ENCODE data around the gene FBXW8.

The FBXW8 gene

DNA sequence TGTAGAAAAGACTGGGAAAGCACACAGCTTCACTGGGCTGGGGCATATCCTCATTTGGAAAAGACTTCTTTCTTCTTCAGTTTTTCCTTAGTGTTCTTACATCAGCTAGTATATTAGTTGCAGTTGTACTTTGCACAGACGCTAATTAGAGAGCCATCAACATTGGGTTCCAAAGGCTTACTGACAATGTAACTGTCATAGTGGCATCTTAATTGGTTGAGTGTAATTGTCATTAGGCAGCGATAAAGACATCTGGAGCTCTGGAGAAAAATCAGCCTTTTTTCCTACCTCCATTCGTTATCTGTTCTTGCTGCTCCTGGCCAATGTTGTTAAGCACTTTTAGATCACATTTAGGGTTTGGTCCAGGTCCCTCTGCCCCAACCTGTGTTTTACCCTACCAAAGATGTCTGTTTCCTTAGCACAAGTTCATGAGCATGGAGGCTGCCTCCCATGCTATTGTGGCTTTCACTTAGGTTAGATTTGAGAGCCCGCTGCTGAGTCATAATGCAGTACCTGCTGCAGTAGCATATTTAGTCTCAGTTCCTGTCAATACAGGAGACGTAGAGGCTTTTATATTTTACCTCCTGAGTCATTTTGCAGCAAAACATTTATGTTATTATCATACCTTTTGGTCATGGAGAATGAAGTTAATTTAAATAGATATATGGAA, 49.2 kb downstream of the FBXW8 start:
- no peak for DNase-seq

DNA sequence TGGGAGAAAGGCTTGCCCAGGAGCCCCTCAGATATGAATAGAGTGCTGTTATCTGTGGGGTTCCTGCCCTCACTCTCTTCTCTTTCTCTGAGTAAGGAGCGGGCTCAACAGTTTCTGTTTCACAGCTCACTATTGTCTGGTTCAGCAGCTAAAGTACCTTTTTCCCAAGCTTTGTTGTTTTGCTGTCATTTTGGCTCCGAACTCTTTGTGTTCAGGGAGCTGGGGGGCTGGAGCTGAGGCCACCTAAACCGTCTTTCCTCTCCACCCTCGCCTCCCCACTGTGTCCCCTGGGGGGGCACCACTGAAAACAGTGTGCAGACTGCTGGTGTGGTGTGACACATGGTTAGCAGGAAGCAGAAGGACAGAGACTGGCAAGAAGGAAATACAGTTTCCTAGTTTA, 51.4 kb downstream of the FBXW8 start:
- no peak for DNase-seq

DNA sequence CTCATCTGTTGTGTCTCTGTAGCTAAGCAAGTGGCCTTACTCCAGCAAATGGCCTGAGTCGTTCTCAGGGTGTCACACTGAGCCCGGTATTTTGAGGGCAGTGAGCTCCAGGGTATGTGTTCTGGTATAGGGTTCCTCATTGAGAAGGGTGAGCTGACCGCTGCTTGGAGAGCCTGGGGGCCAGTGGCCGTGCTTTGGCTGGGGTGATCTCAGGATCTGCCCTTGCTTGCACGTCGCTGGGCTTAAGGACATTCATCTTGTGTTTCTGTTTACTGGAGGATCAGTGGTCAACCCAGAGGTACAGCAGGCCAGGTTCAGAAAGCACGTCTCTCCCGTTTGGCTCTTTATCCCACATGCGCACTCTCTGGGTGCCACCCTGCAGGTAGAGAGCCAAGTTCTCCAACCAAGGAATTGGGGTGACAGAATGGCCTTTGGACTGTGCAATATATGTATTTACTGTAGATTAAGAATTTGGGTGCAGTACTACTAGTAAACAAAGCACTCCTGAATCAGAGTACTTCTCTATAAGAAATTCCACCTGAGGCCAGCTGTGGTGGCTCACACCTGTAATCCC, 52.1 kb downstream of the FBXW8 start:
- no peak for DNase-seq

DNA sequence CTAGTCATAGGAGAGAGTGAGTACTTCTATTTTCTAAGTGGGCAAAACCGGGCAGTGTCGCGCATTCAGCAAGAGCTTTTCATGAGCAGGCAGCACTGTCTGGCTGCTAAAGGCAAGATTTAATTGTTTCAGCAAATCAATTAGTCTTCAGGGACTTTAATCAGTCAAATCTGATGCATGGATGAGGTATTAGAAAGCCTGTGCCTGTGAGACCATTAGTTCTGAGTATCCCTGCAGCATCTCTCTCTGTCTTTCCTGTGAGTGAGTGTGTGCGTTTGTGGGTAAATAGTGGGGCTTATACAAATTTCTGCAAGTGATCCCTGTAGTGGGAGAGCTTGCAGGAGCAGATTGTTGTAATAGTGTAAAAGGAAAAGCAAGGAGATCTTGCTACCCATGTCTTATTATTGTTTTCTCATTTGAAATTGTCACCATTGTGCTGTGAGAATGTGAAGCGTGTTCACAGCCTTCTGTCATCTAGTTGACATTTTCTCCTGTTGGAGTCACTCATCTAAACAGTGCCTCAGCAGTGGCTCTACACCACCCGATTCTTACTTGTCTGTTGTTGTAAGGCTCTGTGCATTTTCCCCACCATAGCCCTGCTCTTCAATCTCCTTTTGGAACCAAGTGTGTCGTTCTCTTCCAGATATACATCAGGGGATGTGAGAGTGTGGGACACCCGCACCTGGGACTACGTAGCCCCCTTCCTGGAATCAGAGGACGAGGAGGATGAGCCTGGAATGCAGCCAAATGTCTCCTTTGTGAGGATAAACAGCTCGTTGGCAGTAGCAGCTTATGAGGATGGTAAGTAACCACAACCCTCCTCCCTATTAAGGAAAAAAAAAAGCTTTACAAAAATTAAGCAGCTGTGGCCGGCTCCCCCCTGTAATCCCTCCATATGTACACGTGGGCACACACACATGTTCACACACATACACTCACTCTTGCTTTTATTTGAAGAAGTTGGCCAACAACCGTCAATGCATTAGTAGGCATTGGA, 53.6 kb downstream of the FBXW8 start:
- no peak for DNase-seq

DNA sequence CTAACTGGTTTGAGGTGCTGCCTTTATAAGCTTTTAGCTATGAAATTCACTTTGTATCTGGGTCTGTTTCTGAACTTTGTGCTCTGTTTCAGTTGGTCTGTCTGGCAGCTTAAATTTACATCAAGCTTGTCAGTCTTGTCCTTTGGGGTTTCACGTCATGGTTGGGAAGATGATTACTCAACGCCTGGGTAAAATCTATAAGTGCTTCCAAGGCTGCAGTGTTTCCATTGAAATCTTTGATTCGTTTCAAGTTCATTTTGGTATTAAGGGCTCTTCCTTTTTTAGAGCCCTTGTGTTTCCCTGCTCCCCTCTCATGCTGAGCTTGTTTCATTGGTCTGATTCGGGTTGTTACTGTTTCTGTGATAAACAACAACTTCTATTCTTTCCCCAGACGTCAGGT, 58.2 kb downstream of the FBXW8 start:
- no peak for DNase-seq

DNA sequence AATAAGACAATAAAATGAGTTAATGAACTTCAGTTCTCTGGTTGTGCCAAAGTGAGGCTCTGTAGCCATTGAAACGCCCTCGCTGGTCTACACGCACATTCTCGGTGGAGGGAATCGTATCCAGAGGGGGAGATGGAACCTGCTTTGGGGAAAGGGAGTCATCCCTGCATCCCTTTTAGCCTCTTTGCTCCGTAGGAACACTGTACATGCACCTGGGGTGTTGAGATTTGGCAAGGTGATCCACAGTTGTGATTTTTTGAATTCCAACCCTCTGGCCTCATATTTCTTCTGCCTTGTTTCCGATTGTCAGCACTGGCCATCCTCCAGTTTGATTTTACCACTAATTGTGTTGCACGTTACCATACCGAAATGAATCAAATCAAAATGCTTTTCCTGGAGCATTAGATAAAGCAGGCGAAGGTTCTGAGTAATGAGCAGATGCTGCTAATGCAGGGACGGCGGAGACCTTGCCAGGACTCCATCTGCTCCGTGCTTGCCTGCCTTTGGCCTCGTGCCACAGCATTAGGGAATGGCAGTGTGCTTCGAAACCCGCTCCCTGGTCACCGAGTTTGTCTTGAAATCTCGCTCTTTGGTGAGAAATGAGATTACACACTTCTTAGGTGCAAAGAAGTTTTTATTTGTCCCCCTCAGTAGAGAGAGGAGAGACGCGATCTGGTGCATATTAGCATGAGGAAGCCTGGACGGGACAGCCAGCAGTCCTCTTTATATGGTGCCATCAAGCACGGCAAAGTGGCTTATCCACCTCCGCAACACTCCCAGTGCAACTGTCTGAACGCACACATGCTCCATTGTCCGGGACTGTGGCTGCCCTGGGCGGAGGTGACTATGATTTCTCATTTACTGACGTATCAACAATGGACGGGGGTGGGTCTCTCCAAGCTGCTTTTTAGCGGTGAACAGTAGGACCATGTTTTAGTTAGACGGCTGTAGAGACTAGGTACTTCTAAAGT, 59.1 kb downstream of the FBXW8 start:
- DNase-seq, result no peak

DNA sequence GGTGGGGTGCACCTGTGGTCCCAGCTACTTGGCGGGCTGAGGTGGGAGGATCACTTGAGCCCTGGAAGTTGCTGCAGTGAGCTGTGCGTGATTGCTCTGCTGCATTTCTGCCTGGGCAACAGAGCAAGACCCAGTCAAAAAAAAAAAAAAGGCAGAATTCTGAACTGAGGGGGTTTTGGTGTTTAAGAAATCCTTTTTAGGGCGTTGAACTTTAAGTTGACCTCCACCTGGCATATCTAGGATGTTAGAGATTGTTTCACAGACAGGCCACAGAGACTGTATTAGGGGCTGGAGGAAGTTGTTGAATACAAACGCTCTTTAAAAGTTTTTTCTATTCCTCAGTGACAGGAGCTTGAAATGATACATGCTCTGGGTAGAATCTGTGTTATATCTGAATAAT, 60.5 kb downstream of the FBXW8 start:
- no peak for DNase-seq

DNA sequence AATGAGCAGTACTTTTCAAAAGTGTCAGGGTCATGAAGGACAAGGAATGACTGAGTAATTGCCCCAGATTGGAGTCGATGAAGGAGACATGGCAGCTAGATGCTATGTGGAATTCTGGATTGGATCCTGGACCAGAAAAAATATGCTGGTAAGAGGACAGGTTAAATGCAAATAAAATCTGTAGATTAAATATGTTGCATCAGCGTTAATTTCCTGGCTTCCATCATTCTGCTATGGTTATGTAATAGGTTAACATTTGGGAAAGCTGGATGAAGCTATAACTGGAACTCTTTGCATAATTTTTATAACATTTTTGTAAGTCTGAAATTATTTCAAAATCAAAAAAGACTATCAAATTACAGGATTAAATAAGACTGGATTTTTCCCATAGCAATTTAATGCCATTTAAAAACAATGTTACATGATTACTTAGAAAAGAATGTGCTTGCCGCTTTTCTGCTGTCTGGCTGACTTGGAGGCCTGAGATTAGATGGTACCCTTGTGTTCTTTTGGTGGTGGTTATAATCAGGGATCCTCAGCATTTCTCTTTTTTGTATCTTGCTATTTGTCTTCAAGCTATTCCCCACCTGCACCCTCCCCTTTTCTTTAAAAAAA, 65.1 kb downstream of the FBXW8 start:
- no peak for DNase-seq

DNA sequence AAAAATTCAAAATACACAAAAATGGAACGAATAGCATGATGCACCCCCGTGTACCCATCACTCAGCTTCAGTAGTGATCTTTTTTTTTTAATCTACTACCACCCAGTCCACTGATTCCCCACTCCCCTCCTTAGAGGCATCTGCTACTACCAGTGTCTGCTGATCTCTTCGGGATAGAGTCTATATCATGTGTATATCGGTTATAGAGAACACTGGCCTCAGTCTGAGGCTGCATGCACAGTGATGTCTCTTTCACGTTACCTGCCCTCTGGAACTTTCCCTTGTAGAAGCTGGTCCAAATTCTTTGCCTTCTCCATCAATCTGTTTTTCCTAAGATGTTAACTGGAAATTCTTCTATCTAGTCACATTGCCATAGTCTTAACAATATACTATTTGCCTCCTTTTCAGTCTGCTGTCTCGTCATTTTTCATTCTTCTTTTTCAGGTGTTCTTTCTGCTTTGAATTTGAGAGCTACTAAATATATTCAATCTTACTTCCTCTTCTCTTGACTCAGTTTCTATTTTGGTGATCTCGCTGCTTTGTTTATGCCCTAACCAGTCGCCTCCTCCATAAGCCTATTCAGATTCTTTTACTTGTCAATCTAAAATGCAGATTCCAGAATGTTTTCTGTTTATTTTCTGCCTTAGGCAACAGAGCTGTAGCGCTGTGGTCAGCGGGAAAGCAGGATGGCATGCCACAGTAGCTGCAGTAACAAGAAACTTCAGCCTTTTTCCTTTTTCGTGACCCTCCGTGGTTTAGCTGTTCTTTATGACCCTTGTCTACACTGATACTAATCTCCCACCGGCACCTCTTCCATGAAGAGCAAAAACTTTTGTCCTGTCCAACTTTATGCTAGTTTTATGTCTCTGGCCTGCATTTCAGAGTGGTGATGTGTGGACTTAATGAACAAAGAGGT, 67.0 kb downstream of the FBXW8 start:
- DNase-seq, result no peak

DNA sequence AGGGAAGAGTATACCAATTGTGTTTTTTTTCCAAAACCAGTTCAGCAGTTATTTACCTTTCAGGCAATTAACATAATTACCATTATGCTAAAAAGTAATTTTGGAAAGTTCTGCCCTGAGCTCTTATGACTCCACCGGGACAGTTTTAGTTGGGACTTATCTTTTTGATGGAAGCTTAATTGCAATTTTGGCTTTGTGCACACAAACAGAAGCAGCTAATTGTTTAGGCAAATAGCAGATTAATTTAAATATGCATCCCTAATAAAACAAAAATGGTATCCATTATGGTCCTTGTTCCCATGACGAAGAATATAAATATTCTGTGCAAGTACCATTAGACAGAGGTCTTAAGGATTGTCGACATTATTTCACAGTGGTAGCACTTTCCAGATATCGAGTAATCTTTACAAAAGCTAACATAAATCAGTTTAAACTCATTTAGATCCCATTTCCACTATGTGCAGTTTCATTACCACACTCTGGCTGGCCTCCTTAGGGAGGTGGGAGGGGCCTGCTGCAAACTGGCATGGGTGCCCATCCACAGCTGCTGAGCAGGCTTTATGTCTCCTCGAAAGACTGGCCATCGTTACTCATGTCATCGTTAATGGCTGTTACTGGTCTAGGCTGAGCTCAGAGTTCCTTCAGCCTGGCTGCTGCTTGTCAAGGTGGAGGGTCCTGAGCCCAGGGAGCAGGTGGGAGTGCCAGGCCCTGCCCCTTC, 68.2 kb downstream of the FBXW8 start:
- no peak for DNase-seq

DNA sequence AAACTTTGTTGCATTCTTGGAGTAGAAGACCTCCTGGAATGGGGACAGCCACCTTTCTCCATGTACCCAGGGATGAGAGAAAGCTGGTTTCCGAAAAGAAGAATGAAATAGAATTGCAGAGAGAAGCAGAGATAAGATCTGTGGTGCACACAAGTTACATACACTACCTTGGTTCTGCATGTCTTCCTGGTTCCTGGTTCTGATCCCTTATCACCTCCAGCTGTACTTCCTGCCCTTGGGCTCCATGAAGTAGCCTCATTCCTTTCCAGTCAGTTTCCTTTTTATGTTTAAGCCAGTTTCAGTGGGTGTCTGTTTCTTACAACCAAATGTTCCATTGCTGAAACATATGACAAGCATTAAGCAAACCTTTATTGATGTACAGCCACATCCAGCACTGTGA, 69.3 kb downstream of the FBXW8 start:
- no peak for DNase-seq

DNA sequence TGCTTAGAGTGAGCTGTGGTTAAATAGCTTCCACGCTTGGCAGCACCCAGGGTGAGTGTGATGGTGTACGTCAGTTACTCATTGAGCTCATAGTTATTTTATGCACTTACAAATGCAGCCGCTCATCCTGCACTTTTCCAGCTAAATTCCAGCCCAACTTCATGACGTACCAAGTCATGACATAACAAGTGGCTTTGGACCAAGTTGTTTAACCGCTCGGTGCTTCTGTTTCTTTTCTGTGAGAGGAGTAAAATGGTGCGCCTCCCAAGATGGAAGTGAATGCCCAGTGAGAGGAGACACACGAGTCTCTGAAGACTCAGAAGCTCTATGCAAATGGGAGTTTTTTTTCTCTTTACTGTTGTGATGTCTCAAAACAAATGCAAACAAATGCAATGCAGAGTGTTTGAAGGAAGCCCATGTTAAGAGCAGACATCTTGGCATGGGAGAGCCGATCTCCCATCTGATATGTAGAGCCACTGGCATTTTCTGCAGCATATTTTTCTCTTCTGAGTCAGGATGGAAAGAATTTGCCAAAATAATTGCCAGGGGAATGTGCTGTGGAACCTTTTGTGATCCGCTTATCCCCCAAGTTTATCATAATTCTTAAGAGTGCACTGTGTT, 72.2 kb downstream of the FBXW8 start:
- DNase-seq, result peak; percentile 56

DNA sequence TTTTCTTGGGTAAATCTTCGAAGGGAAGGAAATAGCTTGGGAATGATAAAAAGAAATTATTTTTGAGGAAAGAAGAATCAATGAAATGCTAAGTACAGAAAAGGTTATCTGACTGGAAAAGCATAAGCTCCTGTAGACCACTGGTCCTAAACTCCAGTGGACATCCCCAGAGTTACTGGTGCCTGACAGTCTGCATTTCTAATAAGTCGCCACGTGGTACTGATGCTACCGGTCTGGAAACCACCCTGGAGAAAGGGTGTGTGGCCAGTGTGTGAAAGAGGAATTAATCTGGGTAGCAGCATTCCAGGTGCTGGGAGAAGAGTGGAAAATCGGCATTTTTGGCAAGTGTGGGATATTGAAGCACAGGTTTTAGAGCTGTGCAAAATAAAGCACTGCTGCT, 73.3 kb downstream of the FBXW8 start:
- DNase-seq, result no peak

DNA sequence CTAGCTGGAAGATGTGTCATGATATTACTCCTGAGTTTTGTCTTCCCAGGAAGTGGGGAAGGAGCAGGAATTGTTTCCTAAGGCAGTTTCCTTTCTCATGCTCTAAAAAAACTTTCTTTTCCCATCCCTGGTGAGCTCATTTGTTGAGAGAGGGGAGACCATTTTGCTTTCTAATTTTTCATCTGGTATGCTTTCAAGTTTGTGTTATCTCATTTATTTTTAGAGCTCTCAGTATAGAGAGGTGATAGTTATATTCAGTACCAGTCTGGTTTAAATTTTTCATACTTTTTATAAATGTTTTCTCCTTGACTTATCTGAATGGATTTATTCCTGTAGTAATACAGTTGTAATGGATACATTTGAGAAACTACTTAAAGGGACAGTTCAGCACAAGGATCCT, 79.6 kb downstream of the FBXW8 start:
- no peak for DNase-seq

DNA sequence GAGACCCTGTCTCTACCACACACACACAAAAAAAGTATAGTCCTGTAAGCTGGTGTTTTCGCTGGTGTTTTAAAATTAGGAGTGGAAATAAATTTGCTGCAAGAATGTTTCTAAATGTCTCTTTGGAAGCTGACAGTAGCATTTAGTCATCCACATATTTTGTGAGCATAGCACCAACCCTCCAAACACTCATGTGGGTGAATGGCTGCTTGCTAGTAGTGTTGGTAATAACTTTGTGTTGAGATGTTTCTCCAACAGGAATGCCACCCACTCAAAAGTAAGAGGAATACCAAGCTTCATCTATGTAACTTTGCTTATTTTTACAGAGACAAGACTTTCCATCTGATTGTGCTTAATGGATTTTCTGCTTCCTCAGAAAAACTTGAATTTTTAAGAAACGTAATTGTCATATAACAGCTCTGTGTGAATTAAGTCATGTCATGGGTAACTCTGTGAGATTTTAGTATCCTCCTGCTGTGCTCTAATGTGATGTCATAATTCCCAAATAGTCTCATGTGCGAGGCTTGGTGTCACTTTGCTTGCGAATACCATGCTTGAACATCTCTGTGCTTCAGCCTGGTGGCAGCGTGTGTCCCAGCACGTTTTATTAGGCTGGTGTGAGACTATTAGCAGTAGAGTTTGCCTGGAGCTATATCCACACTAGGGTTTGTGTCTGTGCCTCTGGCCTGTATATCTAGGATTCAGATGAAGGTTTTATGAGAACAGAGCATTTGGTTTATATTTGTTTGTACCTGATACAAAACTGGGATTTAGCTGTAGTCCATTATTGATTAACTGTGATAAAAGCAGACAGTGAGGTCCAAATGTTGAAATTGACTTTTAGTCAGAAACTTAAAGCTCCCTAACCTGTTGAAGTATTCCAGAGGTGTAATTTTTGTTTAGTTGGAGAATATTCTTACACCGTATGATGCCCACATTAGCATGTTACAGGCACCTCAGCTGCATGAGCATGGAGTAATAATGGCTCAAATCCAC, 80.5 kb downstream of the FBXW8 start:
- no peak for DNase-seq

DNA sequence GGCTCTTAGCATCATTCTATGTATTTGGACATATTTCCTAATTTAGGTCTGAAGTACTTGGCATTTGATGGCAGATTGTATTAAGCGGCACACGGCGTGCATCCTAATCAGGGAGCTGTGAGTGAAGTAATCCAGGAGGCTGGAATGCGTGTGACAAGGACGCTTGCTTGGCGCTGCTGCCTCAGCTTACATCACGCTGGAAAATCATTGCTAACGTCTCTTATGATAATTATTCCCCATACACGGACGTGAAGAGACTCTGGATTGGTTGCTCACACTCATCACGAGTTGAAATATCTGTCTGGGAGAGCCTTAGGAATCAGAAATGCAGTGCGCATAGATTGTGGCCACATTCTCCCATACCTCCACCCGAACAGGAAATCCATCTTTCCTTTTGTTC, 85.3 kb downstream of the FBXW8 start:
- no peak for DNase-seq

DNA sequence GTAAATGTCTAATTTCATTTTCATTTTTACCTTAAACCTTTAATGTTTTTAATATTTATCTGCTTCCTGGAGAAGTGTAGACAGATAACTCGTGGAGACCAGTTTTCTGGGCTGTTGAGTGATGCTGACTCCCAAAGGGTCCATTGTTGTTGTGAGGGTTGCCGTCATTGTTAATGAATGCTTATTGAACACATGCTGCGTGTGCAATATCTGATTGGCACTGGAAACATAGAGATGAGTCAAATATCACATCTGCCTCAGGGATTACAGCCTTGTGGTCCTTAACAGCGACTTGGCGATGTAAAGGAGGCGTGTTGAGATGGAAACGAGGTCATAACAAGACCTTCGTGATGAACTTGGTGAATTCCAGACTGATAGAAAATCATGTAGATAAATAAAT, 85.9 kb downstream of the FBXW8 start:
- no peak for DNase-seq

DNA sequence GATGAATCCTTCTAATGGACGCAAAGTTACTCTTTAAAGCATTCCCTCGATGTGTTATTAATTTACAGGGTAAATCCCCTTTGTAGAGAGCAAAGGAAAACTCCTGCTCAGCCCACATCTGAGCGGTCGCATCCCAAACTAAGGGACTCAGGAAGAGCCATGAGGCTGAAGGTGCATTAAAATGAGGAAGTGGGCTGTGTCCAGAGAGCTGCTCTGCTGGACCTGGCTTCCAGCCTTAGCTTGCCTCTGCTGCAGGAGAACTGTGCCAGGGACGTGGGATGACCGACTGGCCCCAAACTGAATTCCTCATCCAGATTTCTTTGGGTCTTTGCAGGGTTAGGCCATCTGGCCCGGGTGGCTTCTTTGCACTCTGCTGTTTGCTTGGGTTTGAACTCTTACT, 88.3 kb downstream of the FBXW8 start:
- DNase-seq, result no peak

DNA sequence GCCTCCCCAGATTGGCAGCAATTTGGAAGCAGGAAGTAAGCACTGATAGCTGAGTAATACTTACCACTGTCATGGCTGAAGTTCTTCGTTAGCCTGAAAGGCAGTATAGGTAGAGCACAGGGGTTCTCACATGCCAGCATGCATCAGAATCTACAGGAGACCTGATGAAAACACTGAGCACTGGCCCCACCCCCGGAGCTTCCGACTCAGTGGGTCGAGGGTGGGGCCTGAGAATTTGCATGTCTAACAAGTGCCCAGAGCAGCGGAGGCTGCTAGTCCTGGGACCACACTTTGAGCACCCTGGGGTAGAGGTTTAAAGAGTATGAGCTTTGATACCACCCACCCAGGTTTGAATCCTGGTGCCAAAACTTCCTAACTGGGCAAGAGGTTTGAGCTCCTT, 89.6 kb downstream of the FBXW8 start:
- no peak for DNase-seq
